GM19035 (cell line): Measurements from ENCODE around the gene COLEC11.
"Not testable (repeated sequence)": the region's sequence is repeated elsewhere in the genome, so short reads cannot be mapped to it uniquely, and the experiment has no call there.

Source experiments
- ATAC-seq: cut with Tn5 transposase; IDR thresholded peaks from one replicate; pipeline ENCODE4 v1.9.1; 2021; ENCODE audit not compliant: unreplicated experiment

COLEC11 gene

GRCh38 chr2:3594493-3595281, at the start of gene COLEC11:
TSS of gene COLEC11 (plus strand) at chr2:3595112. CDS start at chr2:3604341, 9,229 bp downstream.
- ATAC-seq, result no peak

GRCh38 chr2:3545788-3546478, 49.0 kb upstream of the COLEC11 start:
- no peak for ATAC-seq

- no peak for ATAC-seq
These were observed 47.0 kb upstream of the COLEC11 start for GRCh38 chr2:3547915-3548314.

GRCh38 chr2:3553946-3554345, 41.0 kb upstream of the COLEC11 start:
- ATAC-seq, result no peak

DNA sequence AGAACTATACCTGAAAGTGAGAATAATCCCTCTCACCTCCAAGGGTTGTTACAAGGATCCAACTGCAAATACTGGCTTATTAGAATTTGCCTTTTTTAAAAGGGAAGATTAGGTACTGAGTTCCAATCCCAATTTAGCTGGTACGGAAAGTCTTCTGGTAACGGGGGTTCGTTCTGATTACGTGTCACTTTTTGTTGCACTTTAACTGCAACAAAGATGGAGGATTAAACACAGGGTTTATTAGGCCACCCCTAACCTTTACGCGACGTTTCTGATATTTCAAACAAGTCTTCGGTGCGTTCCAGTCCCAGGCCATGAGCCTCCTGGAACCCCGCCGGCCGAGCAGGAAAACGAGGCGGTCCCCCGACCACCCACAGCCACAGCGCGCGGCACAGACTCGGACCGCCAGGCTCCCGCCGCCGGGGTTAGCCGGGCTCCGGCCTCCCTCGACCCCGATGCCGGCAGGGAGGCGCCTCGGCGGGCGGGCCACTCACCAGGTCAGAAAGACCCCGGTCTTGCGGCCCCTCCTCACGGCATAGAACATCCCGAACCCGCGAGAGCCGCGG, 37.2 kb upstream of the COLEC11 start:
- peak; percentile 31 for ATAC-seq

DNA sequence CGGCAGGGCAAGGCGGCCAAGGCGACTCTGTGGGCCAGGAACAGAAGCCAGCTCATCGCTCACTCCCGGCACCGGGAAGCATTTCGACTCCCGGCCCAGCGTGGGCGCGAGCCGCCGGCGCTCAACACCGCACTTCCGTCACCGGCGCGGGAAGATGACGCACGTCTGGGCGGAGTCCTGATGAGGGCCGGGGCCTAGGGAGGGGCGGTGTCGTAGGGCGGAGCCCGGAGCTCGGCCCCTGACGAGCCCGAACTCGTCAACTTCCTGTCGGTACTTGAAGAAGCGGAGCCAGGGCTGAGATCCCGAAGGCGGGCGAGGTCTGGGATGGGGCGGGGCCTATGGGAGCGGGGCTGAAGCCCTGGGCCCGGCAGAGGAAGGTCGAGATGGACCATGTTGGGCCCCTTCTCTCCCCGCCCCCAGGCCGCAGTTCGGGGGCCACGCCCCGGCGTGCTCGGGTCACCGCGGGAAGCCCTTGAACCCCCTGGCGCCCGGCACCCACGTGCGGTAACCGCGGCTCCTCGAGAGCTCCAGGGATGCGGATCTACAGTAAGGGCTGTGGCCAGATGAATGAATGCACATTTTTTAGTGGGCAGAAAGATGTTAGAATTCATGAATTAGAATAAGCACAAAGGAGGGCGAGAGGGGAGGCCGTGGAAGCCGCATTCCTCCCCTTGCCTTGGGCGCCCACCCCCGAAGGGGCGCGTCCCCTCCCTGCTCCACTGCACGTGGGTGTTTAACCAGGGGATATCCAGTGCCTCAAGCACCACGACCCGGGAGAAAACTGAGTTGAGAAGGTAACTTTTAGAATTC, 36.5 kb upstream of the COLEC11 start, which contains the start of gene RNASEH1:
Gene RNASEH1, minus strand, starts transcription at position 129 of the 810 bp plus-strand sequence. Its CDS starts 73 bp downstream, at position 56.
- ATAC-seq, result peak; percentile 96

DNA sequence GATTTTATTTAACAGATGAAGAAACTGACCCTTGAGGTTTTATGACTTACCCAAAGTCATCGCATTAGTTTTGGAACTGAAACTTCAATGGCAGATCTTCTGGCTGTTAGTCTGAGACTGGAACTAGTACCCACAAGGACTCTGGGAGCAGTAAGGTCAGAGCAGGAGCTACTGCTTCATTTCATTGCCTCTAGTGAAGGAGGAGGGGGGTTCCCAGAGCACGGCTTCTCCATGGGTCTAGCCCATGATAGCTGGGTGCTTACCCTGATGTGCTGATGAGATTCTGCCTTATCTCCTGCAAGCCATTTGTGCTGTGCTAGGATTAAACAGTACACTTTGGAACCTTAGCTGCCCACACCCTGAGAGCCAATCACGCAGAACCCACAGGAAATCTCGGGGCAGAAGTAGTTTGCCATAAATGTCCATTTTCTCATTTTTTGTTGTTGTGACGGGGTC, 31.4 kb upstream of the COLEC11 start:
- peak; percentile 39 for ATAC-seq

DNA sequence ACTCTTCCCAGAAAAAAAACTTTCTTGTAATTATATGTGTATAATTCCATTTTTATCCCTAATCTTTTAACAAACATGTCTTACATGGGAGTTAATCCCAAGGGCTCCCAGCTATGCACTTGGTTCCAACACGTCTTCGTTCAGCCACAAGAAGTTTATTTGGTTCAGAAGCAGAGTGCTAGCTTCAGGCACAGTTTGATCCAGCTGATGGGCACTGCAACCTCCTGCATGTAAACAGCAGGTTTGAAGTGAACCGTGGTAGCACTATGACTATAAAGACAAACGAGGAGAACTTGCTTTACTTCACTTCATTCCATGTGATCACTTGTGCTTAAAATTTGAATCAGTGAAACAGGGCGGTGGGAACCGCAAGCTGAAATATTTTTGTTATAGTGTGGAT, 29.8 kb upstream of the COLEC11 start:
- no peak for ATAC-seq

DNA sequence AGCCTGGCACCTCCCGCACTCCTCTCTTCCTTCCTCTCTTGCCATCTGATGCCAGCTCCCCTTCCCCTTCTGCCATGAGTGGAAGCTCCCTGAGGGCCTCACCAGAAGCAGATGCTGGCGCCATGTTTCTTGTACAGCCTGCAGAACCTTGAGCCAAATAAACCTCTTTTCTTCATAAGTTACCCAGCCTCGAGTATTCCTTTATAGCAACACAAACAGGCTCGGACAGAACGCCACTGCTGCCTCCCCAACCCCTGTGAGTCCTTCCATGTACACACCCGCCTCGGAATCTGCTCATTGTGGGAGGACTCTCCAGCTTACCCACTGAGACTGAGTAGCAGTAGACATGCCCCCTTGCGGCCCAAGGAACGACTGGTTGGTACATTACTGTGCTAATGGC, 28.1 kb upstream of the COLEC11 start:
- no peak for ATAC-seq

DNA sequence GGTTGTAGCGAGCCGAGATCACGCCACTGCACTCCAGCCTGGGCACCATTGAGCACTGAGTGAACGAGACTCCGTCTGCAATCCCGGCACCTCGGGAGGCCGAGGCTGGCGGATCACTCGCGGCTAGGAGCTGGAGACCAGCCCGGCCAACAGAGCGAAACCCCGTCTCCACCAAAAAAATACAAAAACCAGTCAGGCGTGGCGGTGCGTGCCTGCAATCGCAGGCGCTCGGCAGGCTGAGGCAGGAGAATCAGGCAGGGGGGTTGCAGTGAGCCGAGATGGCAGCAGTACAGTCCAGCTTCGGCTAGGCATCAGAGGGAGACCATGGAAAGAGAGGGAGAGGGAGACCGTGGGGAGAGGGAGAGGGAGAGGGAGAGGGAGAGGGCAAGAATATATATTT, 25.3 kb upstream of the COLEC11 start:
- not testable (repeated sequence) for ATAC-seq

DNA sequence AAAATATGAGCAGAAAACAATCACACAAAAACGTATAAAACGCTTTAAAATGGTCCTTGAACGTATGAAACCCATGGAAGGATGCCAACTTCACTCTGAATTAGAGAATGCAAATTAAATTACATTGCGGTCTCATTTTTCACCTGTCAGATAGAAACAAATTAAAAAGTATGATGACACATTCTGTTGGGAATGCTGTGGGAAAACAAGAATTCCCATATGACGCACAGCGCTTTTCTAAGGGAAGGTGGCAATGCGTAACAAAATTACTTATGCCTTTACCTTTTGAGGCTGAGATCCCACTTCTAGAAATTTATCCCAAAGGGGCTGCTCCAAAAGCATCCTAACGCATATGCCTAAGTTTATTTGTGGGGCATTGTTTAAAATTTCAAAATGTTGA, 23.6 kb upstream of the COLEC11 start:
- ATAC-seq, result no peak

GRCh38 chr2:3572620-3573019, 22.3 kb upstream of the COLEC11 start:
- no peak for ATAC-seq

- ATAC-seq, result no peak
These were observed 20.8 kb upstream of the COLEC11 start for GRCh38 chr2:3574155-3574554.

DNA sequence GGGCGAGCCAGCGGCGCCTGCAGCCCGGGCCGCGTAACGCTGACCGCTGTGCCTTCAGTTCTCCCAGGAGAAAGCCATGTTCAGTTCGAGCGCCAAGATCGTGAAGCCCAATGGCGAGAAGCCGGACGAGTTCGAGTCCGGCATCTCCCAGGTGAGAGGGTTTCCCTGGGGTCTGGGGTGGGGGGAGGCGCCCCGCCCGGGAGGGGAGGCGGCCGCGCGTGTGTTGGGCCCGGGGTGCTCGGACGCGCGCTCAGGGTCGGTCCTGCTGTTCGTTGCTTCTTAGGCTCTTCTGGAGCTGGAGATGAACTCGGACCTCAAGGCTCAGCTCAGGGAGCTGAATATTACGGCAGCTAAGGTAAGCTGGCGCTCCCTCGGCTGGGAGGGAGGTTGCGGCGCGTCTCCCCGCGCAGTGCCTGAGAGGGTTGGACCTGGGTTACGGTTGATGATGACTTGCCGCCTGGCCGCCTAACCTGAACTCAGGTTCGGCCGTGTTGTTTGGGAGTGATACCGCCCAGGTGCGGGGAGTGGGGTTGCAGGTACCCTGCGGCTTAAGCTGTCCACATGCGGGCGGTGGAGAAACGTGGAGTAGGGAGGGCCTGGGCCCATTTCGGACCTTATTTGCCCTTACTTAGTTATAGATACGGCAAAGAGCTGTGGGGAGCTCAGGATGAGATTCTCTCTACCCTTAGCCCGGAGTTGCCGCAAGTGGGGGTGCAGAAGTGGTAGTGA, 19.2 kb upstream of the COLEC11 start:
- ATAC-seq, result peak; percentile 23

GRCh38 chr2:3576263-3576630, 18.7 kb upstream of the COLEC11 start:
- ATAC-seq, result not testable (repeated sequence)

DNA sequence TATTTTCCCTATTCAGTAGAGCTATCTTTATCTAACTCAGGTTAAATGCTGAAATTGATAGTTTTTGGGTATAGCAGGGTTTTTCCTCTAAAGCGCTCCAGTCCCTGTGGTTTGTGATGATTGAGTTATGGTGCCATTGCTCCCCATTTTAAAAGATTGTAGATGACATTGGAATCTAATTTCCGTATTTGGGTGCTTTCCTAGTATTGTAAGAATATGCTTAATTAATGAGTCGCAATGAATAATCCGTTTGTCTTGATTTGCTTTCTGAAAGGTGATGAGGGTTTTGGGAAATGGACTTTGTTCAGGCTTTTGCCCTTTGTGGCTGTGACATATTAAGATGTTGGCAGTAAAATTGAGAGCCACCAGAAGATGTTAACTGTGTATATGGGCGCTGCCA, 15.9 kb upstream of the COLEC11 start:
- no peak for ATAC-seq

DNA sequence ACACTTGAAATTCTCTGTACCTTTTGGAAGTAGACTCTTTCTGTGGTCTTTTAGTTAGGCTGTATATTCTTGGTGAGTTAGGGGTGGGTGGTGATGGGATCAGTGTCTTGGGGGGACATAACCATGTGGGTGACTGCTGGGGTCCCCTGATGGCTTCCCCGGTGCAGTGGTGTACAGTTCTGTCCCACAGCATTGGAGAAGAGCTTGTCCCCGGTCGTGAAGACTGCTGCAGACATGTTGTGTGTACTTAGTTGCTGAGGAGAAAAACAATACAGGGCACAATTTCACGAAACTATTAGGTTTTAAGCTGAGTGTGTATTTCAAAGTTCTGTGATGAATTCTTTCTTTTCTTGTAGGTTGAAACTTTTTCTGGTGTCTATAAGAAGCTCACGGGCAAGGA, 14.5 kb upstream of the COLEC11 start:
- no peak for ATAC-seq

DNA sequence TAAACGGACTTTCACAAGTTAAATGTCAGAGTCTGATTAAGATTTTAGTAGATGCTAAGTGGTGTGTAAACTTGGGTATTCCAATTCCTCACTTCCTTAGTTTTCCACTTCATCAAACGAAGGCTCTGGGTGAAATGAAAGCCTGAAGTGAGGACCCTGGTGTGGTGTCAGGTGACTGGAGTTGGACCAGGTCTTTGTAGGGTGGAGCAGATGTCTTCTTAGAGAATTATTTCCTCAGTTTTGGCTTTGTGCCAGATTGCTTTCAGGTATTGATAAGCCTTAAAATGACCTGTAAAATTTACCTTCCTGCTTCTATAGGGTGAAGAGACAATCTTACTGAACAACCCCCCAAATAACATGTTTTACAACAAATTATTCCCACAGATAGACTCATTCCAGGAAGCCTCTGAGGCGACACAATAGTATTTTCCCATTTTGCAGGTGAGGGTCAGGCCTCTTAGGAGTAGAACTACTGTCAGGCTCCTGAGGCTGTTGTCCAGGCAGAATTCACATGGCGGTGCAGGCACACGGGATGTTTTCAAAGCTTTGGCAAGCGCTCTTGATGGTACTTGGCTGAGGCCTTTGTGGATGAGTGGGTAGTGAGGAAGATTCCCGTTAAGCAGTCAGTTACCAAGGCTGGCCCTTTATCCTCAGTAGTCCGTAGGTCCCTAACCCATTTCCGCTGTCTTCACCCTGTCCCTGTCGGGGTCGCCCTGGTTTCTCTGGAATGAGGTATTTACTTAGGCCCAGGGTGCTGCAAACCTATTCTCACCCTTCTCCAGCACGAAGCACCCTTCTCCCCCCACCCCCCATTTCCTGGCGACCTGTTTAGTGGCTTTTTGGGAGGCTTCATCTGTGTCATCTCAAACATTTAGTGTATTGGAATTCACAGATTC, 13.3 kb upstream of the COLEC11 start:
- ATAC-seq, result no peak

- no peak for ATAC-seq
These were observed 10.8 kb upstream of the COLEC11 start for GRCh38 chr2:3584076-3584475.
